Measurements from ENCODE around the gene CWC22.

GRCh38 chr2:180006231-180006630, 866 bp downstream of the CWC22 start:
- no peak for TF ChIP-seq CTCF (IDR thresholded peaks at IDR 0.05; ENCODE audit: insufficient read depth, low read length, poor library complexity, severe bottlenecking)
- TF ChIP-seq EZH2phosphoT487 (conservative IDR thresholded peaks at IDR 0.05; ENCODE audit: low read length), result no peak
